Measurements from ENCODE around the gene NDEL1. TPM values are rescaled to one million over a fixed set of nuclear protein-coding genes. Genes with fewer than 3 reads are reported as not detected.

The NDEL1 gene

DNA sequence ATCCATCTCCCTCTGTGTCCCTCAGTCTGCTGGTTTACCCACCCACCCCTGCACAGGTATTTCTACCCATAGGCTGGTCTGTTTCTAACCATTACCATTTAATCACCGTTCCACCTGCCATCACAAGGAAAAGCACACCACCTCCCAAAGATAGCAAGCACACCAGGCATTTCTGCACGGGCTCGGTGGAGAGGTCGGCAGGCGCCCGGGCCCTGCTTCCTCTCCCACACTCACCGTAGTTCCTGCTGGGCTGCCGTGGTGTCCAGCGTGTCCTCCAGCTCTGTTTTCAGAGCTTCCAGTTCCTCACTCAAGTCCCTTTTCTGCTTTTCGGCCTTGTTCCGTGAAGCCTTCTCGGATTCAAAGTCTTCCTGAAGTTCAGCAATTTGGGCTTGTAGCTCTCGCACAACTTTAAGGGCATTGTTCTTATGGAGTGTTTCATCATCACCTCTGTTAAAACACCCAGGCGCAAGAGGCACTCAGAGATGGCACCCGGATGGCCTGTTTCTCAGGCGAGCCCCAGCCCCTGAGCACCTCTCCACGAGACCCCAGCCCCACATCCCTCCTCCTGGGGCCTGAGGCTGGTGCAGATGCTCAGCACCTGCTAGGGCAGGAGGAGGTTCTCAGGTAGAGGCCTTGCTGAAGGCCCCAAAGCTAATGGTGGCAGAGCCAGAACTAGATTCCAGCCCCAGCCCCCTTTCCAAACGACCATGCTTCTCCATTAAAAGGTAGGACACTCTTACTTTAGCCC, 69.0 kb downstream of the NDEL1 start:
- no peaks in the 10 kb centered on the region for H3K4me1 ChIP-seq (ENCODE audit: control insufficient read depth, low read depth, low read length)
- no peak overlapping the region for H3K18ac ChIP-seq (ENCODE audit: low read length)
- no peak overlapping the region for H3K4me2 ChIP-seq (ENCODE audit: low read length)
- H3K36me3 ChIP-seq (ENCODE audit: control insufficient read depth, insufficient read depth, low read length): peaks cover 21% of the 10 kb centered on the region
- no peak overlapping the region for H3K9ac ChIP-seq (ENCODE audit: low read length)
- H2BK15ac ChIP-seq (replicated peaks; ENCODE audit: low read depth): no peak overlapping the region
- no peak overlapping the region for H2AK5ac ChIP-seq (ENCODE audit: low read length)
- WGBS (ENCODE audit: extremely low coverage, insufficient coverage, low lambda C conversion rate): no CpG with 5 or more reads among the region's 18 CpGs
- H3K23ac ChIP-seq (ENCODE audit: low read length): no peak overlapping the region
- H2BK5ac ChIP-seq (ENCODE audit: low read length): no peak overlapping the region
- H2BK120ac ChIP-seq (ENCODE audit: low read depth, low read length): no peak overlapping the region
- DNase-seq: no peak
- H3K56ac ChIP-seq (ENCODE audit: low read length): no peak overlapping the region
- no peak overlapping the region for H4K8ac ChIP-seq (ENCODE audit: low read depth, low read length)
- no peaks in the 10 kb centered on the region for H3K79me1 ChIP-seq (ENCODE audit: low read length)
- H3K4ac ChIP-seq (ENCODE audit: low read depth, low read length): no peak overlapping the region
- no peak overlapping the region for H4K5ac ChIP-seq (ENCODE audit: low read length)
- no peaks in the 10 kb centered on the region for H3K79me2 ChIP-seq (ENCODE audit: control insufficient read depth, insufficient read depth, low read length)
- no peak overlapping the region for H3K4me3 ChIP-seq (ENCODE audit: low read length)
- H3K27me3 ChIP-seq (ENCODE audit: insufficient read depth, low read length, poor library complexity): no peaks in the 10 kb centered on the region
- no peak overlapping the region for H3K27ac ChIP-seq (ENCODE audit: low read depth, low read length)

- Histone ChIP-seq H2AK5ac (ENCODE audit: low read length) (no peak overlapping the region), H3K23ac (ENCODE audit: low read length) (no peak overlapping the region), H3K9ac (ENCODE audit: low read length) (no peak overlapping the region), H4K8ac (ENCODE audit: low read depth, low read length) (no peak overlapping the region), H3K56ac (ENCODE audit: low read length) (no peak overlapping the region), H2BK5ac (ENCODE audit: low read length) (no peak overlapping the region), H3K4me1 (ENCODE audit: control insufficient read depth, low read depth, low read length) (no peaks in the 10 kb centered on the region), H3K27me3 (ENCODE audit: insufficient read depth, low read length, poor library complexity) (no peaks in the 10 kb centered on the region), H4K5ac (ENCODE audit: low read length) (no peak overlapping the region), H3K27ac (ENCODE audit: low read depth, low read length) (no peak overlapping the region), H2BK120ac (ENCODE audit: low read depth, low read length) (no peak overlapping the region), H2BK15ac (replicated peaks; ENCODE audit: low read depth) (no peak overlapping the region), H3K4me3 (ENCODE audit: low read length) (no peak overlapping the region), H3K18ac (ENCODE audit: low read length) (no peak overlapping the region), H3K79me2 (ENCODE audit: control insufficient read depth, insufficient read depth, low read length) (no peaks in the 10 kb centered on the region), H3K4me2 (ENCODE audit: low read length) (no peak overlapping the region), H3K4ac (ENCODE audit: low read depth, low read length) (no peak overlapping the region), H3K79me1 (ENCODE audit: low read length) (no peaks in the 10 kb centered on the region), H3K36me3 (ENCODE audit: control insufficient read depth, insufficient read depth, low read length) (peaks cover 13% of the 10 kb centered on the region)
- no peak for DNase-seq
- WGBS (ENCODE audit: extremely low coverage, insufficient coverage, low lambda C conversion rate): no CpG with 5 or more reads among the region's 14 CpGs
Observed at GRCh38 chr17:8506145-8506544, 70.5 kb downstream of the NDEL1 start.

- Histone ChIP-seq H3K27me3 (ENCODE audit: insufficient read depth, low read length, poor library complexity) (no peaks in the 10 kb centered on the region), H3K4ac (ENCODE audit: low read depth, low read length) (no peak overlapping the region), H4K8ac (ENCODE audit: low read depth, low read length) (no peak overlapping the region), H3K4me2 (ENCODE audit: low read length) (no peak overlapping the region), H3K4me1 (ENCODE audit: control insufficient read depth, low read depth, low read length) (no peaks in the 10 kb centered on the region), H3K4me3 (ENCODE audit: low read length) (no peak overlapping the region), H2BK120ac (ENCODE audit: low read depth, low read length) (no peak overlapping the region), H3K56ac (ENCODE audit: low read length) (no peak overlapping the region), H3K79me1 (ENCODE audit: low read length) (no peaks in the 10 kb centered on the region), H3K27ac (ENCODE audit: low read depth, low read length) (no peak overlapping the region), H2AK5ac (ENCODE audit: low read length) (no peak overlapping the region), H2BK5ac (ENCODE audit: low read length) (no peak overlapping the region), H4K5ac (ENCODE audit: low read length) (no peak overlapping the region), H3K18ac (ENCODE audit: low read length) (no peak overlapping the region), H3K79me2 (ENCODE audit: control insufficient read depth, insufficient read depth, low read length) (no peaks in the 10 kb centered on the region), H2BK15ac (replicated peaks; ENCODE audit: low read depth) (no peak overlapping the region), H3K36me3 (ENCODE audit: control insufficient read depth, insufficient read depth, low read length) (peaks cover 18% of the 10 kb centered on the region), H3K9ac (ENCODE audit: low read length) (no peak overlapping the region), H3K23ac (ENCODE audit: low read length) (no peak overlapping the region)
- WGBS (ENCODE audit: extremely low coverage, insufficient coverage, low lambda C conversion rate): no CpG with 5 or more reads among the region's 11 CpGs
- DNase-seq: no peak
Observed at GRCh38 chr17:8514801-8515200, 79.1 kb downstream of the NDEL1 start.

Small RNA genes within 50 kb of the gene (small RNA-seq; reads per million reads assigned to genes)
- not detected for gene RNU7-43P (ENCODE audit: insufficient read depth)
